Type B pancreatic cell (in vitro differentiated cells): ENCODE data around the gene PRLH. TPM values are rescaled to one million over a fixed set of nuclear protein-coding genes. Genes with fewer than 3 reads are reported as not detected.

Source experiments
- DNase-seq: peaks from one replicate; pipeline ENCODE4 v3.0.0; 2021; ENCODE audit warnings: mixed read lengths; ENCODE audit not compliant: unreplicated experiment; ENCODE audit errors: extremely low spot score
- H3K27ac Mint-ChIP-seq: 2 replicates; pipeline ENCODE4 v1.8.0; 2021; ENCODE audit warnings: mild to moderate bottlenecking, mixed read lengths
- H3K27me3 Mint-ChIP-seq: 2 replicates; pipeline ENCODE4 v1.8.0; 2021; ENCODE audit warnings: mixed read lengths
- H3K36me3 Mint-ChIP-seq: 2 replicates; pipeline ENCODE4 v1.8.0; 2021; ENCODE audit warnings: mixed read lengths
- H3K4me1 Mint-ChIP-seq: one replicate; pipeline ENCODE4 v1.8.0; 2021; ENCODE audit warnings: mixed read lengths; ENCODE audit not compliant: unreplicated experiment
- H3K4me3 Mint-ChIP-seq: 2 replicates; pipeline ENCODE4 v1.8.0; 2021; ENCODE audit warnings: mild to moderate bottlenecking, mixed read lengths
- H3K9me3 Mint-ChIP-seq: 2 replicates; pipeline ENCODE4 v1.8.0; 2021; ENCODE audit warnings: mixed read lengths
- CTCF ChIP-seq: fragments of 200-600 bp; sonication (generic); conservative IDR thresholded peaks from 2 replicates; pipeline ENCODE4 v1.5.0; 2021; ENCODE audit warnings: antibody characterized with exemption, mild to moderate bottlenecking
- total RNA-seq: library from RNA; stranded (reverse); gene quantifications from 2 replicates; pipeline ENCODE4 v1.2.1, GENCODE V29; 2021; ENCODE audit warnings: low replicate concordance

Gene PRLH
- total RNA-seq, 1 donor from 2014 or later, result not detected

DNA sequence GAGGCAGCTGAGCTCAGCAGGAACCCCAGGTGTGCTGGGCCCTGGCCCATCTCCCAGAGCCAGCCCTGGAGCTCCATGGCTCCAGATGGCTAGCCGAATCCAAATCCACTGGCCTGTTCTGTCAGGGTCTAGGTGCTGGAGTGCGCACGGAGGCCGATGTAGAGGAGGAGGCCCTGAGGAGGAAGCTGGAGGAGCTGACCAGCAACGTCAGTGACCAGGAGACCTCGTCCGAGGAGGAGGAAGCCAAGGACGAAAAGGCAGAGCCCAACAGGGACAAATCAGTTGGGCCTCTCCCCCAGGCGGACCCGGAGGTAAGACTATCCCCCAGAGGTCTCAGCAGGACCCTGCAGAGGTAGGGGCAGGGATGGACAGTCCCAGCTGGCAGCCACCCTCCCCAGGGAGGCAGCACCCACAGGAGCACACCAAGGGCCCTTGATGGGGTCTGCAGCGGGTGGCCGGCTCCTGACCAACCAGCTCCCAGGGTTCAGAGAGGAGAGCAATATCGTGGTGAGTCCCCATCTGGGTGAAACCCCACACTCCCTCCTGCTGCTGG lies 26.1 kb upstream of the PRLH start:
- Mint-ChIP-seq H3K36me3 (peaks cover 3% of the 10 kb centered on the region), H3K4me3 (no peak overlapping the region), H3K27me3 (no peaks in the 10 kb centered on the region), H3K27ac (no peak overlapping the region), H3K4me1 (peaks cover 9% of the 10 kb centered on the region), H3K9me3 (no peaks in the 10 kb centered on the region)
- no peak for TF ChIP-seq CTCF
- no peak for DNase-seq

- peaks cover 9% of the 10 kb centered on the region for H3K4me1 Mint-ChIP-seq
- no peak overlapping the region for H3K4me3 Mint-ChIP-seq
- no peak for DNase-seq
- no peak for TF ChIP-seq CTCF
- H3K27me3 Mint-ChIP-seq, result no peaks in the 10 kb centered on the region
- H3K27ac Mint-ChIP-seq, result no peak overlapping the region
- peaks cover 3% of the 10 kb centered on the region for H3K36me3 Mint-ChIP-seq
- H3K9me3 Mint-ChIP-seq, result no peaks in the 10 kb centered on the region
Measured at GRCh38 chr2:237540823-237541222, 25.6 kb upstream of the PRLH start.

DNA sequence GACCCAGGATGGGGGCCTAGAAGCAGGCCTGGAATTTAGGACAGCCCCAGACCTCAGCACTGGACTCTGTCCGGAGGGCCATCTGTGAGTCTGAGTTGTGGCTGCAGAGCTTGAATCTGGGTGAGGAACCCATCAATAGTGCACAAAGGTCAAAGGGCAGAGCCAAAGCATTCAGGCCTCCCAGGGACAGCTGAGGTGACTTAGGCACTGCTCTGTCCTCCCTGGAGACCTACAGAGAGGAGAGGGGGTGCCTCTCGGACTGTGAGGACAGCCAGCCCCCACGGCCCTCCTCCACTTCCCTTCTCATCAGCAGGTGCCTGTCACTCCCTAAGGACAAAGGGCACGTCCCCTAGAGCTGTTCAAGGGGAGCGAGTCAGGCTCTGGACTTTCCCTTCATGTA lies 25.1 kb upstream of the PRLH start:
- DNase-seq, result no peak
- Mint-ChIP-seq H3K4me3 (no peak overlapping the region), H3K36me3 (peaks cover 3% of the 10 kb centered on the region), H3K27ac (no peak overlapping the region), H3K27me3 (no peaks in the 10 kb centered on the region), H3K9me3 (no peaks in the 10 kb centered on the region), H3K4me1 (peaks cover 9% of the 10 kb centered on the region)
- TF ChIP-seq CTCF, result no peak

GRCh38 chr2:237542001-237542704 lies 24.2 kb upstream of the PRLH start:
- no peak for TF ChIP-seq CTCF
- peaks cover 8% of the 10 kb centered on the region for H3K4me1 Mint-ChIP-seq
- H3K27me3 Mint-ChIP-seq, result no peaks in the 10 kb centered on the region
- H3K9me3 Mint-ChIP-seq, result no peaks in the 10 kb centered on the region
- no peak for DNase-seq
- H3K4me3 Mint-ChIP-seq, result no peak overlapping the region
- peaks cover 3% of the 10 kb centered on the region for H3K36me3 Mint-ChIP-seq
- no peak overlapping the region for H3K27ac Mint-ChIP-seq

DNA sequence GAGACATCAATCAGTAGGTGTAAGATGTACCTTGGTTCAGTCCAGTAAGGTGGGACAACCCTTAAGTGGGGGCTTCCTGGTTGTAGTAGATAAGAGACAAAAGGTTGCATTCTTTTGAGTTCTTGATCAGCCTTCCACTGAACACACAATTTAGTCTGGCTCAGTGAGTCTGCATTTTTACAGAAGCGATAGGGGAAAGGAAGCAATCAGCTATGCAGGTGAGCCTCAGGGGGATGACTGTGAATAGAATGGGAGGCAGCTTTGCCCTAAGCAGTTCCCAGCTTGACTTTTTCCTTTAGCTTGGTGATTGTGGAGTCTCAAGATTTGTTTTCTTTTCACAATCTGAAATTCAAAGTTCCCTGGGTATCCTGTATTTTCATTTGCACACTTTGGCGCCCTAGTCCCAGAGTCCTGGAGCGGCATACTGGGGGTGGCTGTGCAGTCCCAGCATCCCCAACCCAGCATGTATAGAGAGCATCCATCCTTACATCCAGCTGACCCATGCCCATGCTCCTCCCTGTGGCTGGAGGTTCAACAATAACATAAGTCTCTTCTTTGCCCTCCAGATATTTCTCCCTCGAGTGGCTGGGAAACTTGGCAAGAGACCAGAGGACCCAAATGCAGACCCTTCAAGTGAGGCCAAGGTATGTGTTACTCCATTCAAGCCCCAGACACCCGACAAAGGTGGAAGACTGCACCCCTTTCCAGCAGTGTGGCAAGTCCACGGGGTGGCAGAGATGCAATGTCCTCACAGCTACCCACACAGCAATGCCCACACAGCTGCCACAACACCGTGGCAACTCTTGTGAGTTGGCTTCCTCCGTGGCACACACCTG lies 20.1 kb upstream of the PRLH start:
- Mint-ChIP-seq H3K27me3 (no peaks in the 10 kb centered on the region), H3K4me1 (no peaks in the 10 kb centered on the region), H3K36me3 (peaks cover 3% of the 10 kb centered on the region), H3K9me3 (no peaks in the 10 kb centered on the region), H3K4me3 (no peak overlapping the region), H3K27ac (no peak overlapping the region)
- DNase-seq, result no peak
- no peak for TF ChIP-seq CTCF
